Measurements from ENCODE around the gene MSRB3. TPM values are rescaled to one million over a fixed set of nuclear protein-coding genes. Genes with fewer than 3 reads are reported as not detected.

The MSRB3 gene
- total RNA-seq, 1 donor from 2014 or later: 3.7 TPM

DNA sequence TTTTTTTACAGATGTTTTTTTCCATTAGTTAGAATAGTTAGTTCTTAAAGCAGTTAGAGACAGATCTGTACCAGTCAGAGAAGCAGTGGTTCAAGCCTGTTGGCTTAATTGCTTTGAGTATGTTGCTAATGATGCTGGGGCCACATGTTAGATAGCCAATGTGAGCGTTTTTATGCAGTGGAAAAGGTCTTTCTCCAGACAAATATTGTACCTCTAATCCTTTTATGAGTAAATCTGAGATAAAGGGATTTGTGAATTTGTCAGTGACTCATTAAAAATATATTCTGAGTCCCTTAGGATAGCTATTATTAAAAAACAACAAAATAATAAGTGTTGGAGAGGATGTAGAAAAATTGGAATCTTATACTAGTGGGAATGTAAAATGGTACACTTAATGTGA lies 154.2 kb downstream of the MSRB3 start:
- Mint-ChIP-seq H3K4me3 (no peak overlapping the region), H3K9me3 (peaks cover 10% of the 10 kb centered on the region), H3K4me1 (peaks cover 15% of the 10 kb centered on the region), H3K36me3 (no peaks in the 10 kb centered on the region), H3K27me3 (ENCODE audit: insufficient read depth, low read depth) (no peaks in the 10 kb centered on the region), H3K27ac (no peak overlapping the region)
- no peaks in the 10 kb centered on the region for H3K36me3 ChIP-seq
- no peaks in the 10 kb centered on the region for H3F3A ChIP-seq (ENCODE audit: low read depth)
- H3K4me2 ChIP-seq: no peak overlapping the region
- no peak overlapping the region for H2AFZ ChIP-seq (replicated peaks)
- no peaks in the 10 kb centered on the region for H3K79me2 ChIP-seq (ENCODE audit: low read depth)
- H3K9ac ChIP-seq: no peak overlapping the region
- H3K9me3 ChIP-seq (ENCODE audit: low read depth): no peaks in the 10 kb centered on the region
- no peaks in the 10 kb centered on the region for H4K20me1 ChIP-seq (ENCODE audit: low read depth)
- H3K4me1 ChIP-seq: no peaks in the 10 kb centered on the region
- no peaks in the 10 kb centered on the region for H3K27me3 ChIP-seq
- no peak overlapping the region for H3K27ac ChIP-seq
- no peak for TF ChIP-seq EZH2 (IDR thresholded peaks at IDR 0.05)
- TF ChIP-seq, protein P1, sequence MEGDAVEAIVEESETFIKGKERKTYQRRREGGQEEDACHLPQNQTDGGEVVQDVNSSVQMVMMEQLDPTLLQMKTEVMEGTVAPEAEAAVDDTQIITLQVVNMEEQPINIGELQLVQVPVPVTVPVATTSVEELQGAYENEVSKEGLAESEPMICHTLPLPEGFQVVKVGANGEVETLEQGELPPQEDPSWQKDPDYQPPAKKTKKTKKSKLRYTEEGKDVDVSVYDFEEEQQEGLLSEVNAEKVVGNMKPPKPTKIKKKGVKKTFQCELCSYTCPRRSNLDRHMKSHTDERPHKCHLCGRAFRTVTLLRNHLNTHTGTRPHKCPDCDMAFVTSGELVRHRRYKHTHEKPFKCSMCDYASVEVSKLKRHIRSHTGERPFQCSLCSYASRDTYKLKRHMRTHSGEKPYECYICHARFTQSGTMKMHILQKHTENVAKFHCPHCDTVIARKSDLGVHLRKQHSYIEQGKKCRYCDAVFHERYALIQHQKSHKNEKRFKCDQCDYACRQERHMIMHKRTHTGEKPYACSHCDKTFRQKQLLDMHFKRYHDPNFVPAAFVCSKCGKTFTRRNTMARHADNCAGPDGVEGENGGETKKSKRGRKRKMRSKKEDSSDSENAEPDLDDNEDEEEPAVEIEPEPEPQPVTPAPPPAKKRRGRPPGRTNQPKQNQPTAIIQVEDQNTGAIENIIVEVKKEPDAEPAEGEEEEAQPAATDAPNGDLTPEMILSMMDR (IDR thresholded peaks at IDR 0.05): no peak
- TF ChIP-seq EZH2phosphoT487 (IDR thresholded peaks at IDR 0.05): no peak
- DNase-seq (ENCODE audit: low spot score): no peak
- H3K4me3 ChIP-seq: no peak overlapping the region

DNA sequence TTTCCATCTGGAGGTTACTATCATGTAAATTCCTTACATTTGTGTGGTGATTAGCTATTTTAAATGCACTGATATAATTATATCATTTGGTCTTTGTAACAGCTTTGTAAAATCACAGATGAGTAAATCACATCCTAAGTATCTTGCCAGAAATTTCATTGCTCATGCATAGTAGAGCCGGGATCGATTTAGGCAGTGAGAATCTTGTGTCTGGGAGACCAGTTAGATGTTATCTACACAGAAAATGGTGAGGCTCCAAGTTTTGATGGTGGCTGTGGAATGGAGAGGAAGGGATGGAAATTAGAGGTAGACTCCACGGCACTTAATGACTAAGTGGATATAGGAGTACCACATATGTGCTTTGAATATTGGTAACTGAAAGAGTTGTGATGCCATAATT lies 156.3 kb downstream of the MSRB3 start:
- H3K9me3 ChIP-seq (ENCODE audit: low read depth): no peaks in the 10 kb centered on the region
- H3K4me3 ChIP-seq: no peak overlapping the region
- no peak for DNase-seq (ENCODE audit: low spot score)
- H3K27me3 ChIP-seq: no peaks in the 10 kb centered on the region
- H3K36me3 ChIP-seq: no peaks in the 10 kb centered on the region
- no peaks in the 10 kb centered on the region for H3F3A ChIP-seq (ENCODE audit: low read depth)
- H4K20me1 ChIP-seq (ENCODE audit: low read depth): no peaks in the 10 kb centered on the region
- Mint-ChIP-seq H3K4me1 (peaks cover 14% of the 10 kb centered on the region), H3K36me3 (no peaks in the 10 kb centered on the region), H3K9me3 (peaks cover 14% of the 10 kb centered on the region), H3K27me3 (ENCODE audit: insufficient read depth, low read depth) (no peaks in the 10 kb centered on the region), H3K4me3 (no peak overlapping the region), H3K27ac (no peak overlapping the region)
- no peaks in the 10 kb centered on the region for H3K79me2 ChIP-seq (ENCODE audit: low read depth)
- H3K4me1 ChIP-seq: no peaks in the 10 kb centered on the region
- no peak overlapping the region for H3K27ac ChIP-seq
- TF ChIP-seq EZH2 (IDR thresholded peaks at IDR 0.05): no peak
- TF ChIP-seq, protein P1 (IDR thresholded peaks at IDR 0.05): no peak
- TF ChIP-seq EZH2phosphoT487 (IDR thresholded peaks at IDR 0.05): no peak
- no peak overlapping the region for H2AFZ ChIP-seq (replicated peaks)
- H3K4me2 ChIP-seq: no peak overlapping the region
- no peak overlapping the region for H3K9ac ChIP-seq

GRCh38 chr12:65443038-65443437 lies 164.6 kb downstream of the MSRB3 start:
- Histone ChIP-seq H3K9me3 (ENCODE audit: low read depth) (no peaks in the 10 kb centered on the region), H2AFZ (replicated peaks) (no peak overlapping the region), H3K36me3 (no peaks in the 10 kb centered on the region), H3K4me2 (no peak overlapping the region), H3K9ac (no peak overlapping the region), H3K27ac (no peak overlapping the region), H3K4me3 (no peak overlapping the region), H3K79me2 (ENCODE audit: low read depth) (no peaks in the 10 kb centered on the region), H3F3A (ENCODE audit: low read depth) (no peaks in the 10 kb centered on the region), H3K27me3 (no peaks in the 10 kb centered on the region), H3K4me1 (no peaks in the 10 kb centered on the region), H4K20me1 (ENCODE audit: low read depth) (no peaks in the 10 kb centered on the region)
- Mint-ChIP-seq H3K27me3 (ENCODE audit: insufficient read depth, low read depth) (no peaks in the 10 kb centered on the region), H3K9me3 (peaks cover 6% of the 10 kb centered on the region), H3K4me3 (no peak overlapping the region), H3K36me3 (no peaks in the 10 kb centered on the region), H3K4me1 (no peaks in the 10 kb centered on the region), H3K27ac (no peak overlapping the region)
- DNase-seq (ENCODE audit: low spot score): no peak
- TF ChIP-seq EZH2 (IDR thresholded peaks at IDR 0.05) (no peak), EZH2phosphoT487 (IDR thresholded peaks at IDR 0.05) (no peak)
- TF ChIP-seq, protein P1 (IDR thresholded peaks at IDR 0.05): no peak
